Measurements from ENCODE around the gene SLC12A9. TPM values are rescaled to one million over a fixed set of nuclear protein-coding genes. Genes with fewer than 3 reads are reported as not detected.

SLC12A9 gene
- polyA plus RNA-seq, 1 donor, result 20.7 TPM

- DNase-seq (ENCODE audit: low read depth), result no peak
Observed at GRCh38 chr7:100884736-100885439, 32.4 kb downstream of the SLC12A9 start.

- no peak for DNase-seq (ENCODE audit: low read depth)
Observed at GRCh38 chr7:100885440-100886141, 33.1 kb downstream of the SLC12A9 start.

GRCh38 chr7:100886142-100886935 is 33.8 kb downstream of the SLC12A9 start:
- no peak for DNase-seq (ENCODE audit: low read depth)

GRCh38 chr7:100886936-100887515 is 34.5 kb downstream of the SLC12A9 start:
- no peak for DNase-seq (ENCODE audit: low read depth)

GRCh38 chr7:100887516-100888290 is 35.2 kb downstream of the SLC12A9 start:
- no peak for DNase-seq (ENCODE audit: low read depth)

GRCh38 chr7:100888291-100888987 is 35.9 kb downstream of the SLC12A9 start:
- no peak for DNase-seq (ENCODE audit: low read depth)

- DNase-seq (ENCODE audit: low read depth), result no peak
Observed at GRCh38 chr7:100888988-100889750, 36.7 kb downstream of the SLC12A9 start, which contains the start of gene UFSP1. TSS of gene UFSP1 (minus strand) at chr7:100889715. CDS start at chr7:100889271, 444 bp downstream.

- no peak for DNase-seq (ENCODE audit: low read depth)
Observed at GRCh38 chr7:100890653-100891567, 38.4 kb downstream of the SLC12A9 start.

- DNase-seq (ENCODE audit: low read depth), result no peak
Observed at GRCh38 chr7:100891568-100892247, 39.2 kb downstream of the SLC12A9 start.

GRCh38 chr7:100892364-100893317 is 40.1 kb downstream of the SLC12A9 start:
- DNase-seq (ENCODE audit: low read depth), result no peak

GRCh38 chr7:100893318-100893895 is 40.9 kb downstream of the SLC12A9 start:
- DNase-seq (ENCODE audit: low read depth), result no peak

- no peak for DNase-seq (ENCODE audit: low read depth)
Observed at GRCh38 chr7:100893910-100894721, 41.6 kb downstream of the SLC12A9 start.

GRCh38 chr7:100894860-100895700 is 42.6 kb downstream of the SLC12A9 start:
- DNase-seq (ENCODE audit: low read depth), result no peak

- DNase-seq (ENCODE audit: low read depth), result no peak
Observed at GRCh38 chr7:100895701-100895955, 43.1 kb downstream of the SLC12A9 start, which contains the start of gene ACHE. TSS of gene ACHE (minus strand) at chr7:100895888. CDS start at chr7:100894232, 1,656 bp downstream.

All from forelimb muscle (tissue), 1 donor.